OCI-LY7 (cell line): ENCODE results near the gene SLC2A10.

Experiments
- EZH2phosphoT487 ChIP-seq: fragments of 200-600 bp; sonication (generic); IDR thresholded peaks from 2 replicates; pipeline ENCODE4 v1.6.1; 2018; ENCODE audit warnings: low read depth, borderline replicate concordance, mild to moderate bottlenecking, mixed run types, antibody characterized with exemption, low read length, moderate library complexity, mixed read lengths
- TF ChIP-seq, protein P1 (sequence below): fragments of 200-600 bp; sonication (generic); conservative IDR thresholded peaks from 2 replicates; pipeline ENCODE4 v1.5.1; 2014; ENCODE audit warnings: mild to moderate bottlenecking, antibody characterized with exemption, low read length, moderate library complexity, mixed read lengths

DNA sequence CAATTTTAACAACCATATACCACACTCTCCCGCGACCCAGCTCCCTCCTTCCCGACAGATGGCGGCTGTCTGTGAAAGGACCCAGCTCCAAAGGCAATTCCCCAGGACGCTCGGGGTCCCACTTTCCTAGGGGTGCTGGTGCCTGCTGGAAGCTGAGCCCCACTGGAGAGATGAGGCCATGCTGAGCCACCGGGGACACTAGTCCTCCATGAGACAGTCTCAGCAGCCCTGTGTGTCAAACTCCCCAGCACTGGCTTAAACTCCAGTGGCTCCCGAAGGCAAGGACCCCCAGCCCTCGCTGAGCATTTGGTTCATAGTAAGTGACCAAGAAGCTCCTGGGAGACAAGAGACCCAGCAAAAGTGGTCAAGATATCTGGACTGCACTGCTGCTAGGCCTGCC is 52.1 kb downstream of the SLC2A10 start:
- TF ChIP-seq, protein P1, sequence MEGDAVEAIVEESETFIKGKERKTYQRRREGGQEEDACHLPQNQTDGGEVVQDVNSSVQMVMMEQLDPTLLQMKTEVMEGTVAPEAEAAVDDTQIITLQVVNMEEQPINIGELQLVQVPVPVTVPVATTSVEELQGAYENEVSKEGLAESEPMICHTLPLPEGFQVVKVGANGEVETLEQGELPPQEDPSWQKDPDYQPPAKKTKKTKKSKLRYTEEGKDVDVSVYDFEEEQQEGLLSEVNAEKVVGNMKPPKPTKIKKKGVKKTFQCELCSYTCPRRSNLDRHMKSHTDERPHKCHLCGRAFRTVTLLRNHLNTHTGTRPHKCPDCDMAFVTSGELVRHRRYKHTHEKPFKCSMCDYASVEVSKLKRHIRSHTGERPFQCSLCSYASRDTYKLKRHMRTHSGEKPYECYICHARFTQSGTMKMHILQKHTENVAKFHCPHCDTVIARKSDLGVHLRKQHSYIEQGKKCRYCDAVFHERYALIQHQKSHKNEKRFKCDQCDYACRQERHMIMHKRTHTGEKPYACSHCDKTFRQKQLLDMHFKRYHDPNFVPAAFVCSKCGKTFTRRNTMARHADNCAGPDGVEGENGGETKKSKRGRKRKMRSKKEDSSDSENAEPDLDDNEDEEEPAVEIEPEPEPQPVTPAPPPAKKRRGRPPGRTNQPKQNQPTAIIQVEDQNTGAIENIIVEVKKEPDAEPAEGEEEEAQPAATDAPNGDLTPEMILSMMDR = no peak
- TF ChIP-seq EZH2phosphoT487 = no peak
